ENCODE results near the gene BCL2. TPM values are rescaled to one million over a fixed set of nuclear protein-coding genes. Genes with fewer than 3 reads are reported as not detected.

The BCL2 gene
- total and polyA plus RNA-seq, 8 donors: 6.3 to 11.3 (median 10.8) TPM

- H3K4me1 ChIP-seq: peaks cover 0 to 18% of the 10 kb centered on the region in 2 donors
- no peak overlapping the region for H3K4me3 ChIP-seq
- intact Hi-C loops (cut with DNase I): no loop called here
- DNase-seq (no peak), ATAC-seq (no peak)
- H3K27ac ChIP-seq: no peak overlapping the region
- no peak for TF ChIP-seq CTCF (IDR thresholded peaks at IDR 0.05)
- no peaks in the 10 kb centered on the region for H3K9me3 ChIP-seq
- no peaks in the 10 kb centered on the region for H3K27me3 ChIP-seq
- no peaks in the 10 kb centered on the region for H3K36me3 ChIP-seq
Observed at GRCh38 chr18:63271148-63271547, 48.4 kb downstream of the BCL2 start.

GRCh38 chr18:63267975-63268721 lies 51.4 kb downstream of the BCL2 start:
- no peak for TF ChIP-seq CTCF (IDR thresholded peaks at IDR 0.05)
- H3K27me3 ChIP-seq: no peaks in the 10 kb centered on the region
- ATAC-seq (no peak), DNase-seq (no peak)
- no peak overlapping the region for H3K4me3 ChIP-seq
- H3K27ac ChIP-seq: no peak overlapping the region
- H3K36me3 ChIP-seq: no peaks in the 10 kb centered on the region
- H3K4me1 ChIP-seq: peaks cover 0 to 22% of the 10 kb centered on the region in 2 donors
- intact Hi-C loops (cut with DNase I): no loop called here
- H3K9me3 ChIP-seq: no peaks in the 10 kb centered on the region

GRCh38 chr18:63266888-63267790 lies 52.4 kb downstream of the BCL2 start:
- Histone ChIP-seq H3K4me1 (peaks cover 0 to 29% of the 10 kb centered on the region in 2 donors), H3K4me3 (no peak overlapping the region), H3K27ac (no peak overlapping the region), H3K27me3 (no peaks in the 10 kb centered on the region), H3K36me3 (no peaks in the 10 kb centered on the region), H3K9me3 (no peaks in the 10 kb centered on the region)
- TF ChIP-seq CTCF (IDR thresholded peaks at IDR 0.05): no peak
- no peak for DNase-seq
- intact Hi-C loops (cut with DNase I): no loop called here
- peak; percentile 10 for ATAC-seq

GRCh38 chr18:63265326-63265725 lies 54.2 kb downstream of the BCL2 start:
- H3K4me3 ChIP-seq: no peak overlapping the region
- no peaks in the 10 kb centered on the region for H3K36me3 ChIP-seq
- no peak overlapping the region for H3K27ac ChIP-seq
- no peak for DNase-seq
- H3K4me1 ChIP-seq: peaks cover 0 to 22% of the 10 kb centered on the region in 2 donors
- no peaks in the 10 kb centered on the region for H3K27me3 ChIP-seq
- intact Hi-C loops (cut with DNase I): no loop called here
- no peaks in the 10 kb centered on the region for H3K9me3 ChIP-seq
- no peak for ATAC-seq
- no peak for TF ChIP-seq CTCF (IDR thresholded peaks at IDR 0.05)

GRCh38 chr18:63264871-63265270 lies 54.7 kb downstream of the BCL2 start:
- Histone ChIP-seq H3K4me3 (no peak overlapping the region), H3K27me3 (no peaks in the 10 kb centered on the region), H3K27ac (no peak overlapping the region), H3K9me3 (no peaks in the 10 kb centered on the region), H3K36me3 (no peaks in the 10 kb centered on the region), H3K4me1 (peaks cover 0 to 22% of the 10 kb centered on the region in 2 donors)
- DNase-seq: peak in 1 of 4 donors; percentile 68
- TF ChIP-seq CTCF (IDR thresholded peaks at IDR 0.05): no peak
- intact Hi-C loops (cut with DNase I): no loop called here
- ATAC-seq: peak; percentile 90

All from left lung (tissue), 10 donors.